T-helper 9 cell (primary cell): ENCODE measurements around the gene INSC.

ENCODE experiments used
- DNase-seq: peaks from one replicate; pipeline ENCODE4 v3.0.0-alpha.2; 2020

Gene INSC

GRCh38 chr11:15224466-15224865 is 109.7 kb downstream of the INSC start:
- DNase-seq = no peak

- DNase-seq = no peak
Observed at GRCh38 chr11:15227011-15227410, 112.3 kb downstream of the INSC start.

- no peak for DNase-seq
Observed at GRCh38 chr11:15228331-15228849, 113.7 kb downstream of the INSC start.

GRCh38 chr11:15229069-15229468 is 114.3 kb downstream of the INSC start:
- no peak for DNase-seq

GRCh38 chr11:15232496-15232895 is 117.8 kb downstream of the INSC start:
- DNase-seq = no peak

GRCh38 chr11:15233371-15234165 is 118.8 kb downstream of the INSC start:
- no peak for DNase-seq

GRCh38 chr11:15234796-15235195 is 120.1 kb downstream of the INSC start:
- DNase-seq = no peak

- no peak for DNase-seq
Observed at GRCh38 chr11:15236559-15236958, 121.8 kb downstream of the INSC start.

- no peak for DNase-seq
Observed at GRCh38 chr11:15238856-15239255, 124.1 kb downstream of the INSC start.

- no peak for DNase-seq
Observed at GRCh38 chr11:15248749-15249148, 134.0 kb downstream of the INSC start.

- no peak for DNase-seq
Observed at GRCh38 chr11:15258433-15259165, 143.9 kb downstream of the INSC start.

GRCh38 chr11:15266999-15267398 is 152.3 kb downstream of the INSC start:
- DNase-seq = no peak

- DNase-seq = no peak
Observed at GRCh38 chr11:15268598-15268997, 153.9 kb downstream of the INSC start.

- no peak for DNase-seq
Observed at GRCh38 chr11:15275141-15275540, 160.4 kb downstream of the INSC start.

GRCh38 chr11:15276621-15277020 is 161.9 kb downstream of the INSC start:
- DNase-seq = no peak

GRCh38 chr11:15278128-15278527 is 163.4 kb downstream of the INSC start:
- no peak for DNase-seq

- DNase-seq = no peak
Observed at GRCh38 chr11:15280393-15280792, 165.7 kb downstream of the INSC start.

- DNase-seq = no peak
Observed at GRCh38 chr11:15282754-15283153, 168.0 kb downstream of the INSC start.

GRCh38 chr11:15286465-15286864 is 171.7 kb downstream of the INSC start:
- no peak for DNase-seq

- DNase-seq = no peak
Observed at GRCh38 chr11:15288863-15289262, 174.1 kb downstream of the INSC start.

GRCh38 chr11:15289723-15290122 is 175.0 kb downstream of the INSC start:
- no peak for DNase-seq

GRCh38 chr11:15291885-15292284 is 177.2 kb downstream of the INSC start:
- no peak for DNase-seq

- no peak for DNase-seq
Observed at GRCh38 chr11:15293975-15294620, 179.4 kb downstream of the INSC start.

- DNase-seq = no peak
Observed at GRCh38 chr11:15295695-15296094, 181.0 kb downstream of the INSC start.
